ENCODE measurements around the gene C16orf87. TPM values are rescaled to one million over a fixed set of nuclear protein-coding genes. Genes with fewer than 3 reads are reported as not detected.
A peak's percentile ranks its signal among the peaks of the same experiment; 100 is the strongest.

Gene C16orf87
- total RNA-seq, 4 donors from 2014 or later = 5.8 to 13.7 (median 9.4) TPM

DNA sequence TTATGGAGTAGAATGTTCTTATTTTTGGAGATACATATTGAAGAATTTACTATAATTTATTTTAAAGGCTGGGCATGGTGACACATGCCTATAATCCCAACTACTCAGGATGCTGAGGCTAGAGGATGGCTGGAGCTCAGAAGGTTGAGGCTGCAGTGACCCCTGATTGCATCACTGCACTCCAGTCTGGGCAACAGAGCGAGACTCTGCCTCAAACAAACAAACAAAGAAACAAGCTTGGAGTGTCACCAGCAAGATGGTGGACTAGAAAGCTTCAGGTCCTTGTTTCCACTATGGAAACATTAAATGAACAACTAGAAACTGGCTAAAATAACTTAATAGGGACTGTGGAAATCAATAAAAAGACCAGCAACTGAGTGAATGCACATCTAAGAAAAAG lies 35.3 kb upstream of the C16orf87 start:
- no peaks in the 10 kb centered on the region for H3K27me3 ChIP-seq
- no peak for TF ChIP-seq CTCF (IDR thresholded peaks at IDR 0.05)
- no peak for TF ChIP-seq EP300 (IDR thresholded peaks at IDR 0.05)
- TF ChIP-seq POLR2AphosphoS5 (IDR thresholded peaks at IDR 0.05) = no peak
- TF ChIP-seq POLR2A (IDR thresholded peaks at IDR 0.05) = no peak
- H3K36me3 ChIP-seq = no peaks in the 10 kb centered on the region
- H3K4me3 ChIP-seq = no peak overlapping the region
- 71% methylated on average over 1 of the region's 1 CpG; no CpG with 5 or more reads in 1 of the 2 donors for WGBS, 2 donors (ENCODE audit: low coverage in 1 of 2)
- no peak for ATAC-seq
- H3K9me3 ChIP-seq = no peaks in the 10 kb centered on the region
- H3K27ac ChIP-seq = no peak overlapping the region
- H3K4me1 ChIP-seq = no peaks in the 10 kb centered on the region

- Histone ChIP-seq H3K36me3 (no peaks in the 10 kb centered on the region), H3K4me3 (no peak overlapping the region), H3K4me1 (peaks cover 0 to 7% (median 0%) of the 10 kb centered on the region in 3 donors), H3K9me3 (no peaks in the 10 kb centered on the region), H3K27me3 (no peaks in the 10 kb centered on the region), H3K27ac (no peak overlapping the region)
- 68 to 89% methylated on average over 9 to 10 of the region's 16 CpGs for WGBS, 2 donors (ENCODE audit: low coverage in 1 of 2)
- no peak for ATAC-seq
- no peak for TF ChIP-seq CTCF (IDR thresholded peaks at IDR 0.05)
- TF ChIP-seq POLR2A (IDR thresholded peaks at IDR 0.05) = no peak
- TF ChIP-seq POLR2AphosphoS5 (IDR thresholded peaks at IDR 0.05) = no peak
- no peak for TF ChIP-seq EP300 (IDR thresholded peaks at IDR 0.05)
These were observed 31.8 kb upstream of the C16orf87 start for GRCh38 chr16:46862555-46863447.

- H3K4me1 ChIP-seq = peaks cover 0 to 20% (median 0%) of the 10 kb centered on the region in 3 donors
- no peak overlapping the region for H3K4me3 ChIP-seq
- no peak for ATAC-seq
- no peaks in the 10 kb centered on the region for H3K36me3 ChIP-seq
- H3K9me3 ChIP-seq = no peaks in the 10 kb centered on the region
- WGBS, 2 donors (ENCODE audit: low coverage in 1 of 2) = 86 to 90% methylated on average over 2 of the region's 5 CpGs
- TF ChIP-seq CTCF (IDR thresholded peaks at IDR 0.05) (no peak), EP300 (IDR thresholded peaks at IDR 0.05) (no peak), POLR2AphosphoS5 (IDR thresholded peaks at IDR 0.05) (no peak), POLR2A (IDR thresholded peaks at IDR 0.05) (no peak)
- no peak overlapping the region for H3K27ac ChIP-seq
- H3K27me3 ChIP-seq = no peaks in the 10 kb centered on the region
These were observed 28.8 kb upstream of the C16orf87 start for GRCh38 chr16:46859719-46860152.

DNA sequence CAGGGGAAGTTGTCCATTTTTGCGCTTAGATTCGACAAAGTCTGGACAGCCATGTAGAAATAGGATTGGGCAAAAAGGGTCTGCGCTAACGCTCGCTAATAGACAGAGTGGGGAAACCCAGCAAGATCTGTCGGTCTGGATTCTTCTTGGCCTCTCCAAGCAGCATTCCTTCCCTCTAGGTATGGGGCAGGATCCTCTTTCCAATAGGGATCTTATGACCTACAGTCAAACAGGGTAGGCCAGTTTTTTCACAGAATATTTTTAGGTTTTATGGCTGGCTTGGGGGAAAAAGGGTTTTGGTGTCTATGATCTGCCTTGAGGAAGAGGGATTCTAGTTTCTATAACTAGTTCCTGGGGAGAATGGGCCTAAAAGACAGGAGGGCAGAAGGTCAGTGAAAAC lies 27.2 kb upstream of the C16orf87 start:
- peak overlapping the region in 3 of 4 donors; percentile 62 to 73 (median 64) for H3K27ac ChIP-seq
- 88 to 98% methylated on average over 4 to 5 of the region's 6 CpGs for WGBS, 2 donors (ENCODE audit: low coverage in 1 of 2)
- peaks cover 0 to 20% (median 0%) of the 10 kb centered on the region in 3 donors for H3K4me1 ChIP-seq
- H3K27me3 ChIP-seq = no peaks in the 10 kb centered on the region
- no peak overlapping the region for H3K4me3 ChIP-seq
- H3K36me3 ChIP-seq = no peaks in the 10 kb centered on the region
- H3K9me3 ChIP-seq = no peaks in the 10 kb centered on the region
- no peak for ATAC-seq
- TF ChIP-seq POLR2AphosphoS5 (IDR thresholded peaks at IDR 0.05) (no peak), EP300 (IDR thresholded peaks at IDR 0.05) (no peak), POLR2A (IDR thresholded peaks at IDR 0.05) (no peak), CTCF (IDR thresholded peaks at IDR 0.05) (no peak)
